ENCODE results near the gene CA11. TPM values are rescaled to one million over a fixed set of nuclear protein-coding genes. Genes with fewer than 3 reads are reported as not detected.

CA11 gene
- total RNA-seq, 1 donor from 2014 or later, result 12.6 TPM

DNA sequence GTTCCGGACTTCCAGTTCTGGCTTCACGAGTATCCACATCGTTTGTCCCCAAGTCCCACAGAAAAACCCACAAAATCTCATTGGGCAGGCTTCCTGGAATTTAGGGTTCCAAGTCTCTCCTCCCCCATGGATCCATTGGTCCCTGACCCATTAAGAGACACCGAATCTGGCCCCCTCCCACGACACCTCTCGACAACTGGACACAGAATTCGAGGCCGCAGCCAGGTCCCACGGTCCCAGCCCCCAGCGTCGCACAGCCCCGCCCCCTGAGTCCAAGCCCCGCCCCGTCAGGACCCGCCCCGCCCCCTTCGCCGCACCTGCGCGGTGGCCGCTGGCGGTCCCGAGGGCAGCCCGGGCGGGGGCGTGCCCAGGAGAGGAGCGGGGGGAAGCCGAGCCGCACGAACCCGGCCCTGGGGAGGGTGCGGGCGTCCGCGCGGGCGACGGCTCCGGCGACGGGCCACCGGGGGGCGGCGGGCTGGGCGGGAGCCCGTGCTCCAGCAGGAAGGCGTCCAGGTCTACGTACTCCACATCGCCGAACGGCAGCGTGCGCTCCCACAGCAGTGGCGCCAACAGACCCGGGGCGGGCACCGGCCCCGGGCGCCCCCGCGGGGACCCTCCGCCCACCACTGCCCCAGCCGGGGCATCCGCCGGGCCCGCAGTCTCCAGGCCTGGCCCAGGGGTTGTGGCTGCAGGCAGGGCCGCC is 10.6 kb downstream of the CA11 start:
- H3K4me1 Mint-ChIP-seq, result peaks cover 68% of the 10 kb centered on the region
- Histone ChIP-seq H3K9me3 (ENCODE audit: low read depth) (no peaks in the 10 kb centered on the region), H3K27ac (no peak overlapping the region), H3K27me3 (no peaks in the 10 kb centered on the region), H3K4me2 (peak overlapping the region; percentile 98), H3K79me2 (ENCODE audit: low read depth) (peaks cover 10% of the 10 kb centered on the region), H3F3A (ENCODE audit: low read depth) (peaks cover 64% of the 10 kb centered on the region), H4K20me1 (ENCODE audit: low read depth) (peaks cover 30% of the 10 kb centered on the region), H3K36me3 (no peaks in the 10 kb centered on the region), H2AFZ (replicated peaks) (no peak overlapping the region), H3K9ac (peak overlapping the region; percentile 40), H3K4me1 (peaks cover 25% of the 10 kb centered on the region), H3K4me3 (peak overlapping the region; percentile 87)
- H3K27ac Mint-ChIP-seq, result no peak overlapping the region
- peak overlapping the region; percentile 90 for H3K4me3 Mint-ChIP-seq
- H3K36me3 Mint-ChIP-seq, result peaks cover 8% of the 10 kb centered on the region
- peak; percentile 90 for DNase-seq (ENCODE audit: low spot score)
- TF ChIP-seq EZH2 (IDR thresholded peaks at IDR 0.05) (no peak), EZH2phosphoT487 (IDR thresholded peaks at IDR 0.05) (no peak)
- TF ChIP-seq, protein P1, sequence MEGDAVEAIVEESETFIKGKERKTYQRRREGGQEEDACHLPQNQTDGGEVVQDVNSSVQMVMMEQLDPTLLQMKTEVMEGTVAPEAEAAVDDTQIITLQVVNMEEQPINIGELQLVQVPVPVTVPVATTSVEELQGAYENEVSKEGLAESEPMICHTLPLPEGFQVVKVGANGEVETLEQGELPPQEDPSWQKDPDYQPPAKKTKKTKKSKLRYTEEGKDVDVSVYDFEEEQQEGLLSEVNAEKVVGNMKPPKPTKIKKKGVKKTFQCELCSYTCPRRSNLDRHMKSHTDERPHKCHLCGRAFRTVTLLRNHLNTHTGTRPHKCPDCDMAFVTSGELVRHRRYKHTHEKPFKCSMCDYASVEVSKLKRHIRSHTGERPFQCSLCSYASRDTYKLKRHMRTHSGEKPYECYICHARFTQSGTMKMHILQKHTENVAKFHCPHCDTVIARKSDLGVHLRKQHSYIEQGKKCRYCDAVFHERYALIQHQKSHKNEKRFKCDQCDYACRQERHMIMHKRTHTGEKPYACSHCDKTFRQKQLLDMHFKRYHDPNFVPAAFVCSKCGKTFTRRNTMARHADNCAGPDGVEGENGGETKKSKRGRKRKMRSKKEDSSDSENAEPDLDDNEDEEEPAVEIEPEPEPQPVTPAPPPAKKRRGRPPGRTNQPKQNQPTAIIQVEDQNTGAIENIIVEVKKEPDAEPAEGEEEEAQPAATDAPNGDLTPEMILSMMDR (IDR thresholded peaks at IDR 0.05), result no peak
- no peaks in the 10 kb centered on the region for H3K9me3 Mint-ChIP-seq
- H3K27me3 Mint-ChIP-seq (ENCODE audit: insufficient read depth, low read depth), result peaks cover 8% of the 10 kb centered on the region

DNA sequence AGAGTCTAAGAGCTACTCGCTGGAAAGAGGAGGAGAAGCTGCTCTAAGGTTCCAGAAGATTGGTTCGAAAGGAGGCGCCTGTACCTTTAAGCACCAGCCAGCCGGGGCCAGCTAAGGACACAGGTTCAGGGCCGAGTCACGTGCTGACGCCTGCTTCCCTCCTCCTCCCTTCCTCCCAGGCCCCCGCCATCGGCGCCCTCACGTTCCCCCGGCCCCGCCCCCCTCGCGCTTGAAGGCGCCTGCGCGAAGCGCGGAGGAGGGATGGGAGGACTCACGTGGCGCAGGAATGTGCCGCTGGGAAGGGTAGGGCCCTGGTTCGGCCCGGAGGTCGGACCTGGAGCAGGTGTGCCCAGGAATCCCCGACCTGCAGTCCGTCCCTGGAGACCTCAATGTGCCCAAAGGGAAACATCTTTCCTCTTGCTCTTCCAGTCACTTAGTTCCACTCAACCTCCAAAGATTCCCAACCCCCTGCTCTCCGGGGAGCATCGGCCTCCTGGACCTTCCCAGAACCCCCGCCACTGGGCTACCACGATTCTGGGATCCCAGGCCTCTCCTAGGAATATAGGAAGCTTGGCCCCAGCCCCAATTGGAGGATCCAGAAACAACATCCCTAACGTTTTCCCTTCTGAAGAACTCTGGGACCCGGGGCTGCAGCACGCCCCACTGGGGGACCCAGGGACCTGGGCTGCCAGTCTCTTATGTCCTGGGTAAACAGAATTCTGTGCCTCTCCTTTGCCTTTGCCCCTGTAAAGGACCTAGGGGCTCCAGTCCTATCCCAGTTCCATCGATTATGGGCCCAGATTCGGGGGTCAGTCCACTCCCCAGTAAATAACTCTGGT is 11.3 kb downstream of the CA11 start:
- no peaks in the 10 kb centered on the region for H3K9me3 ChIP-seq (ENCODE audit: low read depth)
- H3F3A ChIP-seq (ENCODE audit: low read depth), result peaks cover 68% of the 10 kb centered on the region
- peak overlapping the region; percentile 88 for H3K4me3 Mint-ChIP-seq
- H3K9ac ChIP-seq, result no peak overlapping the region
- TF ChIP-seq EZH2phosphoT487 (IDR thresholded peaks at IDR 0.05) (no peak), EZH2 (IDR thresholded peaks at IDR 0.05) (no peak)
- TF ChIP-seq, protein P1 (IDR thresholded peaks at IDR 0.05), result no peak
- H3K27ac Mint-ChIP-seq, result peak overlapping the region; percentile 69
- H3K4me1 ChIP-seq, result peaks cover 28% of the 10 kb centered on the region
- H3K4me1 Mint-ChIP-seq, result peaks cover 71% of the 10 kb centered on the region
- H3K36me3 ChIP-seq, result no peaks in the 10 kb centered on the region
- no peaks in the 10 kb centered on the region for H3K9me3 Mint-ChIP-seq
- H2AFZ ChIP-seq (replicated peaks), result no peak overlapping the region
- H4K20me1 ChIP-seq (ENCODE audit: low read depth), result peaks cover 31% of the 10 kb centered on the region
- H3K4me2 ChIP-seq, result peak overlapping the region; percentile 98
- DNase-seq (ENCODE audit: low spot score), result peak; percentile 96
- peak overlapping the region; percentile 87 for H3K4me3 ChIP-seq
- H3K27me3 Mint-ChIP-seq (ENCODE audit: insufficient read depth, low read depth), result peaks cover 8% of the 10 kb centered on the region
- peaks cover 9% of the 10 kb centered on the region for H3K36me3 Mint-ChIP-seq
- H3K79me2 ChIP-seq (ENCODE audit: low read depth), result peaks cover 10% of the 10 kb centered on the region
- H3K27ac ChIP-seq, result no peak overlapping the region
- H3K27me3 ChIP-seq, result no peaks in the 10 kb centered on the region

DNA sequence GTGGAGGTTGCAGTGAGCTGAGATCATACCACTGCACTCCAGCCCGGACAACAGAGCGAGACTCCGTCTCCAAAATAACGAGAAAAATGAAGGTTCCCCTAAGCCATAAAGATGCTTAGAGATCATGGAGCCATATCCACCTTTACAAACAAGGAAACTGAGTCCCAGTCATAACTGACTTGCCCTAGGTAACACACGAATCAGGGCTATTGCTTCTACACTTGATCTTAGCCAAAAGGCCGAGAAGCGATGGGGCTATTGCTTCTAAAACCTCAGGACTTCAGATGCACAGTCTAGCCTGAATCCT is 12.0 kb downstream of the CA11 start:
- Histone ChIP-seq H3K36me3 (no peaks in the 10 kb centered on the region), H2AFZ (replicated peaks) (no peak overlapping the region), H3K27me3 (no peaks in the 10 kb centered on the region), H3K79me2 (ENCODE audit: low read depth) (peaks cover 10% of the 10 kb centered on the region), H3F3A (ENCODE audit: low read depth) (peaks cover 69% of the 10 kb centered on the region), H3K9ac (no peak overlapping the region), H3K4me2 (peak overlapping the region; percentile 98), H3K4me1 (peaks cover 28% of the 10 kb centered on the region), H3K4me3 (peak overlapping the region; percentile 23), H4K20me1 (ENCODE audit: low read depth) (peaks cover 35% of the 10 kb centered on the region), H3K9me3 (ENCODE audit: low read depth) (no peaks in the 10 kb centered on the region), H3K27ac (no peak overlapping the region)
- TF ChIP-seq, protein P1 (IDR thresholded peaks at IDR 0.05), result no peak
- TF ChIP-seq EZH2phosphoT487 (IDR thresholded peaks at IDR 0.05) (no peak), EZH2 (IDR thresholded peaks at IDR 0.05) (no peak)
- Mint-ChIP-seq H3K27me3 (ENCODE audit: insufficient read depth, low read depth) (peaks cover 8% of the 10 kb centered on the region), H3K9me3 (no peaks in the 10 kb centered on the region), H3K4me3 (peak overlapping the region; percentile 88), H3K36me3 (peaks cover 7% of the 10 kb centered on the region), H3K27ac (no peak overlapping the region), H3K4me1 (peaks cover 68% of the 10 kb centered on the region)
- no peak for DNase-seq (ENCODE audit: low spot score)

All from neural progenitor cell (in vitro differentiated cells).